COLO668 (cell line): ENCODE data around the gene UBE2D1.

Experiments
- DNase-seq: peaks from one replicate; lab custom pipeline; 2025; ENCODE audit not compliant: unreplicated experiment; lab: John Stamatoyannopoulos, UW

Gene UBE2D1

DNA sequence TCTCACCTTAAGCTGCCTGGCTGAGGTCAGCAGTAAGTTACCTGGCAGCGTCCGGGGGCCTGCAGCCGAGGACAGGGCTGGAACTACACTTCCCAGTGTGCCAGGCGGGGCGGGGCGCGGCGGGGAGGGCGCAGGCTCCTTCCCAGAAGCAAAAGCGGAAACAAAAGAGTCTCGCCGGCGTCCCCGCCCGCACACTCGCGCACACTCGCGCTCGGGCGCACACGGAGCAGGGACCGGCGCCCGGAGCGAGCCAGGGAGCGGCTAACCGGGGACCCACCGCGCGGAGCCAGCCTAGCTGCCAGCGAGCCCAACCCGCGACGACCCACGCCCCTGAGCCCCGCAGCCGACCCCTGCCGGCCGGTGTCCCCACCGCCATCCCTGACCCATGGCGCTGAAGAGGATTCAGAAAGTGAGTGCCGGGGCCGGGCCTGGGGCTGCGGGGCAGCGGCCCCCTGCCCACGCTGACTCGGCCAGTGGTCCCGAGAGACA is at the start of gene UBE2D1:
Gene UBE2D1 (plus strand): TSS at position 190 of the 489 bp plus-strand sequence. CDS start 196 bp downstream, at position 386.
- DNase-seq: peak; percentile 83

- peak; percentile 1 for DNase-seq
Measured at GRCh38 chr10:58291538-58292174, 43.1 kb upstream of the UBE2D1 start.

DNA sequence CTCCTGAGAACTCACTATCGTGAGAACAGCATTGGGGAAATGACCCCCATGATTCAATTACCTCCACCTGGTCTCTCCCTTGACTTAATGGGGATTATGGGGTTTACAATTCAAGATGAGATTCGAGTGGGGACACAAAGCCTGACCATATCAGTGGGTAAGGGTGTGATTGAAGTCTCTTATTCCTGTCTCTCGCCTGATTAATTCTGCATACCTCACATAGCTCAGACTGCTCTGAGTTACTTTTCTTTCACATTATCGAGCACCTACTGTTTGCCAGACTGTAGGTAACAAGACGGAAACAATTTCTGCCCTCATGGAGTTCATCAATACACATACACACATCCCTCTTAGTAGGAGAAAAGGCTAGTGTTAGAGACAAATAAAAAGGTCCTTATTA is 40.8 kb upstream of the UBE2D1 start:
- no peak for DNase-seq

- DNase-seq: peak; percentile 32
Measured at GRCh38 chr10:58299580-58299979, 35.2 kb upstream of the UBE2D1 start.

- no peak for DNase-seq
Measured at GRCh38 chr10:58300676-58301075, 34.1 kb upstream of the UBE2D1 start.

DNA sequence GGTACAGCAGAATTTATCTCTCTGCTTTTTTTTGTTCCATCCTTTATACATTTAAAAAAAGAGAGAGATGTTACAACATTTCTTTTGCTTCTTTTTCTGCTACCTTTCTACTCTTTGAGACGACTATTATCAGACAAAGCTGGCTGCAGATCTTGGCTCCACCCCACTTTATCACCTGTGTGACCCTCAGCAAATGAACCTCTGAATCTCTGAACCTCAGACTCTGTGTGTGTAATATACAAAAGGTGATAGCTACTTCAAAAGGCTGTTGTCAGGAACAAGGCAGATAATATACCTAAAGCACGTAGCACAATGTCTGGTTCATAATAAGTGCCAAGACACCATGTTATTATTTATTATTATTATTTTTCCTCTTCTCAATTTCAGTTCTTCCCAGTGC is 32.6 kb upstream of the UBE2D1 start:
- no peak for DNase-seq

- no peak for DNase-seq
Measured at GRCh38 chr10:58304099-58304633, 30.6 kb upstream of the UBE2D1 start.

DNA sequence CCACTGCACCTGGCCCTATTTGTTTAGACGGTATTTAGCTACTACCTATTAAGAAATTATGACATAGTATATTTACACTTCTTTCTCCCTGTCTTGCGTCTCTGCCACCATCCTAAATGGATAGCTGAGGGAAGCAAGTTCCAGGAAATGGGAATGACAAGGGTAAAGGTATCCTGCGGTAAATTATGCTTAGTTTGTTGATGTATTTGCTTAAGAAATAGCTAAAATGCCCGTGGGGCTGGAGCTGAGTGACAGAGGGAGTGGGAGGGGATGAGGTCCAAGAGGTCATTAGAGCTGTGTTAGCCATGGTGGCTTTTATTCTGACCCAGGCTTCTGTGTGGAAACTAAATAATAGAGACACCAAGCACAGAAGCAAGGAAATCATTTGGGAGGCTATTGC is 29.0 kb upstream of the UBE2D1 start:
- peak; percentile 26 for DNase-seq

- DNase-seq: no peak
Measured at GRCh38 chr10:58307676-58308075, 27.1 kb upstream of the UBE2D1 start.

- no peak for DNase-seq
Measured at GRCh38 chr10:58311026-58311425, 23.8 kb upstream of the UBE2D1 start.

GRCh38 chr10:58316874-58317273 is 17.9 kb upstream of the UBE2D1 start:
- DNase-seq: no peak

DNA sequence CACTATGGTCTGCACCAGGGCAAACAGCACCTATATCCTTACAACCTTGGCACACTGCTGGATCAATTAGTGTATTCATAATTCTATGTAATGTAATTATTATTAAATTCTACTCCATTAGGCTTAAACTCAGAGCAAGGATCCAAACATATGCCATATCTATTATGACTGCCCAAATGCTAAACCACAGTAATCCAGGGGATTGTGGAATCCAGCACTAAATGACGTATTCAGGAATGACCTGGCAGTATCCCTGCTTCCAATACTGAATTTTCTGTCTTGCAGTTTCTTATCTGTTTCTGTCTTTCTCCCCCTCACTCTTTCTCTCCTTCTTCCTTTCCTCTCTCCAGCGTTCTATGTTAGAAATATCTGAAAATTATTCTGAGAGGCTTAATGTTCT is 16.5 kb upstream of the UBE2D1 start:
- DNase-seq: no peak

DNA sequence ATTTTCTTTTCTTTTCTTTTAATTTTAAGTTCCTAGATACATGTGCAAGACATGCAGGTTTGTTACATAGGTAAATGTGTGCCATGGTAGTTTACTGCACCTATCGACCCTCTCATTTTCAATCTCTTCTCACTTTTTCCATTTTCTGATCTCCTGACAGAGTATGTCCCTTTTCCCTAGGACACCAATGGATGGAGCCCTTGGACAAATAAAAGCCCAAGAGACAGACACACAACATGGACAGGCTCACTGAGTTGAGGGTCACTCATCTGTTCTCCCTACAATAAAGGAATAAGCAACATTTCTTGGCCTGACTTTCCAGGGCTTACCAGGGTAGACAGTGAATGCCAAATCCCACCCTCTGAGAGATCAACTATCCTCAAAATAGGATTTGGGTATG is 15.2 kb upstream of the UBE2D1 start:
- DNase-seq: no peak

- no peak for DNase-seq
Measured at GRCh38 chr10:58320351-58321049, 14.3 kb upstream of the UBE2D1 start.

GRCh38 chr10:58322072-58322834 is 12.6 kb upstream of the UBE2D1 start:
- DNase-seq: peak; percentile 7

GRCh38 chr10:58322835-58323209 is 12.0 kb upstream of the UBE2D1 start:
- DNase-seq: no peak

- no peak for DNase-seq
Measured at GRCh38 chr10:58326967-58327381, 7.8 kb upstream of the UBE2D1 start.

DNA sequence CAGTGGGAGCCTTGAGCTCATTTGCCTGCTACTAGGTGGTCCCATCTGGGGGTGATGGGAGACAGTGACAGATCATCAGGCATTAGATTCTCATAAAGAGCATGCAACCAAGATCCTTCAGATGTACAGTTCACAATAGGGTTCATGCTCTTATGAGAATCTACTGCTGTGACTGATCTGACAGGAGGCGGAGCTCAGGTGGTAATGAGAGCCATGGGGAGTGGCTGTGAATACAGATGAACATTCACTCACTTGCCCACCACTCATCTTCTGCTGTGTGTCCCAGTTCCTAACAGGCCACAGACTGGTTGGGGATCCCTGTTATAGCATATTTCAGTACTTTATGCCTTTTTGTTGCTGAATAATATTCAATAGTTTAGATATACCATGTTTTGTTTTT is 6.6 kb upstream of the UBE2D1 start:
- no peak for DNase-seq

DNA sequence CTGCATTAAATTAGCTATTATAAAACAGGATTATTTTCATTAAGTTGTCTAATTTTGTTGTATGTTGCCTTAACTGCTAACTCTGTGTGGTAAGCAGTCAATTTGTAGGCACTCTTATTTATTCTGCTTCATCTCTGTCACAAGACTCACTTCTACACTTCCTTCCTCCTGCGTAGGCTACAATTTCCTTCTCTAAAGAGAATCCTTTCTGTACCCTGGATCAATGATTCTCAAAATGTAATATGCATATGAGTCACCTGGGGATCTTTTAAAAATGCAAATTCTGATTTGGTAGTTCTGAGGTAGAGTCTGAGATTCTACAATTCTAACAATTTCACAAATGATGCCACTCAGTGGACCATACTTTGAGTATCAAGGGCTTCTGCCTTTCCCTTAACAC is 4.4 kb upstream of the UBE2D1 start:
- DNase-seq: no peak

- no peak for DNase-seq
Measured at GRCh38 chr10:58331646-58332045, 3.2 kb upstream of the UBE2D1 start.

GRCh38 chr10:58335306-58336005 is 650 bp downstream of the UBE2D1 start:
- peak; percentile 31 for DNase-seq
